Testis (tissue), 3 donors: Measurements from ENCODE around the gene PLOD3. TPM values are rescaled to one million over a fixed set of nuclear protein-coding genes. Genes with fewer than 3 reads are reported as not detected.

Experiments
- DNase-seq: peaks from one replicate; pipeline ENCODE4 v3.0.0-alpha.2; 2019
- H3K27ac ChIP-seq, 2 donors: fragments of 200-600 bp; sonication (generic); one replicate each; pipeline ENCODE4 v1.5.1; 2019
- H3K27me3 ChIP-seq: fragments of 200-600 bp; sonication (generic); one replicate; pipeline ENCODE4 v1.5.1; 2019
- H3K36me3 ChIP-seq: fragments of 200-600 bp; sonication (generic); one replicate; pipeline ENCODE4 v1.5.1; 2017; ENCODE audit warnings: low read depth; ENCODE audit errors: missing control alignments
- H3K4me1 ChIP-seq: fragments of 200-600 bp; sonication (generic); one replicate; pipeline ENCODE4 v1.5.1; 2019
- H3K4me3 ChIP-seq, 2 donors: fragments of 200-600 bp; sonication (generic); one replicate each; pipeline ENCODE4 v1.5.1; 2017 to 2019
- H3K9me3 ChIP-seq: fragments of 200-600 bp; sonication (generic); one replicate; pipeline ENCODE4 v1.5.1; 2017
- CTCF ChIP-seq, 3 experiments: fragments of 450-650 bp in 2 of 3; fragments of 200-600 bp in 1 of 3; sonication (generic) in 1 of 3; IDR thresholded peaks; one replicate each; pipeline ENCODE4 v1.5.1; 2016 to 2019; ENCODE audit warnings: antibody characterized with exemption in 3 of 3, mild to moderate bottlenecking in 2 of 3, moderate library complexity in 1 of 3
- POLR2A ChIP-seq: fragments of 450-650 bp; IDR thresholded peaks from one replicate; pipeline ENCODE4 v1.6.1; 2017; ENCODE audit warnings: antibody characterized with exemption, mild to moderate bottlenecking, moderate library complexity
- WGBS, 2 donors: methylation state at CpG; one replicate each; pipeline ENCODE4 v1.1.5; 2018; 5-methylcytosine and 5-hydroxymethylcytosine counted together
- intact Hi-C: fragments of 100-400 bp; cut with DNase I; formaldehyde crosslinking; loops from one replicate; pipeline ENCODE4 v1.15.1; 2023; ENCODE audit warnings: low total_unique reads
- polyA plus RNA-seq: library from polyadenylated mRNA; stranded (reverse); fragments of 350-450 nt; fragmentation: Illumina TruSeq; extraction: RNeasy Lipid Tissue Mini Kit (QIAGEN cat#74804); gene quantifications from one replicate; pipeline ENCODE4 v1.2.3, GENCODE V29; 2014; ENCODE audit warnings: low read depth, low replicate concordance; ENCODE audit not compliant: insufficient read depth
- total RNA-seq, 2 donors: library from RNA; depleted of rRNA; stranded (reverse); fragments of >200 nt; gene quantifications; one replicate each; pipeline ENCODE4 v1.2.3, GENCODE V29; 2016

Gene PLOD3
- total and polyA plus RNA-seq, 3 donors from 2014 or later = 32.1 to 45.6 (median 36.3) TPM

- intact Hi-C loops = no loop called here
- peak overlapping the region in 1 of 2 donors; percentile 40 for H3K4me3 ChIP-seq
- H3K36me3 ChIP-seq = no peaks in the 10 kb centered on the region
- no peaks in the 10 kb centered on the region for H3K27me3 ChIP-seq
- TF ChIP-seq POLR2A = no peak
- no peak for TF ChIP-seq CTCF (IDR thresholded peaks at IDR 0.05)
- H3K4me1 ChIP-seq = no peaks in the 10 kb centered on the region
- no peak overlapping the region for H3K27ac ChIP-seq
- DNase-seq = no peak
- WGBS, 2 donors = 51 to 62% methylated on average over 6 to 7 of the region's 7 CpGs
- H3K9me3 ChIP-seq = no peaks in the 10 kb centered on the region
These were observed 14.3 kb upstream of the PLOD3 start for GRCh38 chr7:101231644-101232043.

GRCh38 chr7:101226721-101227120, 9.3 kb upstream of the PLOD3 start:
- peak; percentile 34 for DNase-seq
- no peak overlapping the region for H3K4me3 ChIP-seq
- H3K36me3 ChIP-seq = no peaks in the 10 kb centered on the region
- no peaks in the 10 kb centered on the region for H3K4me1 ChIP-seq
- TF ChIP-seq CTCF (IDR thresholded peaks at IDR 0.05) (no peak), POLR2A (no peak)
- WGBS, 2 donors = 59 to 60% methylated on average over 9 of the region's 9 CpGs
- intact Hi-C loops = no loop called here
- peak overlapping the region in 1 of 2 donors; percentile 71 for H3K27ac ChIP-seq
- no peaks in the 10 kb centered on the region for H3K9me3 ChIP-seq
- H3K27me3 ChIP-seq = no peaks in the 10 kb centered on the region

- no peaks in the 10 kb centered on the region for H3K4me1 ChIP-seq
- intact Hi-C loops = no loop called here
- 96% methylated on average over 6 of the region's 6 CpGs for WGBS, 2 donors
- H3K9me3 ChIP-seq = no peaks in the 10 kb centered on the region
- H3K36me3 ChIP-seq = no peaks in the 10 kb centered on the region
- no peak overlapping the region for H3K4me3 ChIP-seq
- no peak for TF ChIP-seq CTCF (IDR thresholded peaks at IDR 0.05)
- no peak for TF ChIP-seq POLR2A
- no peak for DNase-seq
- no peaks in the 10 kb centered on the region for H3K27me3 ChIP-seq
- no peak overlapping the region for H3K27ac ChIP-seq
These were observed 8.3 kb upstream of the PLOD3 start for GRCh38 chr7:101225650-101226049.

- H3K4me3 ChIP-seq = no peak overlapping the region
- no peak for DNase-seq
- H3K27ac ChIP-seq = no peak overlapping the region
- no peaks in the 10 kb centered on the region for H3K27me3 ChIP-seq
- no peaks in the 10 kb centered on the region for H3K9me3 ChIP-seq
- intact Hi-C loops = no loop called here
- 95 to 96% methylated on average over 13 to 15 of the region's 15 CpGs for WGBS, 2 donors
- no peak for TF ChIP-seq CTCF (IDR thresholded peaks at IDR 0.05)
- no peak for TF ChIP-seq POLR2A
- no peaks in the 10 kb centered on the region for H3K36me3 ChIP-seq
- H3K4me1 ChIP-seq = peaks cover 8% of the 10 kb centered on the region
These were observed 6.1 kb upstream of the PLOD3 start for GRCh38 chr7:101223528-101223927.

- no peak overlapping the region for H3K4me3 ChIP-seq
- TF ChIP-seq POLR2A = no peak
- TF ChIP-seq CTCF (IDR thresholded peaks at IDR 0.05) = no peak
- H3K36me3 ChIP-seq = no peaks in the 10 kb centered on the region
- H3K9me3 ChIP-seq = no peaks in the 10 kb centered on the region
- H3K27ac ChIP-seq = no peak overlapping the region
- 87 to 97% methylated on average over 13 to 27 of the region's 27 CpGs for WGBS, 2 donors
- DNase-seq = no peak
- peaks cover 10% of the 10 kb centered on the region for H3K4me1 ChIP-seq
- no peaks in the 10 kb centered on the region for H3K27me3 ChIP-seq
- intact Hi-C loops = no loop called here
These were observed 5.0 kb upstream of the PLOD3 start for GRCh38 chr7:101222275-101222830.
